Measurements from ENCODE around the gene ALDH3B1.

Gene ALDH3B1

GRCh38 chr11:67997475-67997921 lies 12.6 kb upstream of the ALDH3B1 start:
- no peak for DNase-seq (ENCODE audit: low spot score)

GRCh38 chr11:67998150-67999045 lies 11.7 kb upstream of the ALDH3B1 start:
- no peak for DNase-seq (ENCODE audit: low spot score)

- DNase-seq (ENCODE audit: low spot score), result no peak
Measured at GRCh38 chr11:67999201-67999629, 10.9 kb upstream of the ALDH3B1 start.

- no peak for DNase-seq (ENCODE audit: low spot score)
Measured at GRCh38 chr11:67999704-68000103, 10.4 kb upstream of the ALDH3B1 start.

GRCh38 chr11:68002575-68002937 lies 7.6 kb upstream of the ALDH3B1 start:
- no peak for DNase-seq (ENCODE audit: low spot score)

- peak; percentile 44 for DNase-seq (ENCODE audit: low spot score)
Measured at GRCh38 chr11:68002938-68003845, 6.9 kb upstream of the ALDH3B1 start.

- DNase-seq (ENCODE audit: low spot score), result peak; percentile 94
Measured at GRCh38 chr11:68003846-68004550, 6.1 kb upstream of the ALDH3B1 start, which contains the start of gene UNC93B1. TSS of gene UNC93B1 (minus strand) at chr11:68004097. CDS start at chr11:68004043, 54 bp downstream.

- DNase-seq (ENCODE audit: low spot score), result no peak
Measured at GRCh38 chr11:68004551-68005335, 5.4 kb upstream of the ALDH3B1 start.

GRCh38 chr11:68006606-68007166 lies 3.4 kb upstream of the ALDH3B1 start:
- no peak for DNase-seq (ENCODE audit: low spot score)

- DNase-seq (ENCODE audit: low spot score), result no peak
Measured at GRCh38 chr11:68007498-68008380, 2.4 kb upstream of the ALDH3B1 start.

- no peak for DNase-seq (ENCODE audit: low spot score)
Measured at GRCh38 chr11:68008381-68009337, 1.5 kb upstream of the ALDH3B1 start.

GRCh38 chr11:68009391-68010089 lies 587 bp upstream of the ALDH3B1 start:
- no peak for DNase-seq (ENCODE audit: low spot score)

- no peak for DNase-seq (ENCODE audit: low spot score)
Measured at GRCh38 chr11:68011051-68011943, 1.2 kb downstream of the ALDH3B1 start.

GRCh38 chr11:68012044-68012842 lies 2.1 kb downstream of the ALDH3B1 start:
- no peak for DNase-seq (ENCODE audit: low spot score)

GRCh38 chr11:68012843-68013610 lies 2.9 kb downstream of the ALDH3B1 start:
- peak; percentile 94 for DNase-seq (ENCODE audit: low spot score)
